Measurements from ENCODE around the gene MAPKAPK2. TPM values are rescaled to one million over a fixed set of nuclear protein-coding genes. Genes with fewer than 3 reads are reported as not detected.

MAPKAPK2 gene
- total RNA-seq, 2 experiments from 2014 or later = 157 to 166 TPM

DNA sequence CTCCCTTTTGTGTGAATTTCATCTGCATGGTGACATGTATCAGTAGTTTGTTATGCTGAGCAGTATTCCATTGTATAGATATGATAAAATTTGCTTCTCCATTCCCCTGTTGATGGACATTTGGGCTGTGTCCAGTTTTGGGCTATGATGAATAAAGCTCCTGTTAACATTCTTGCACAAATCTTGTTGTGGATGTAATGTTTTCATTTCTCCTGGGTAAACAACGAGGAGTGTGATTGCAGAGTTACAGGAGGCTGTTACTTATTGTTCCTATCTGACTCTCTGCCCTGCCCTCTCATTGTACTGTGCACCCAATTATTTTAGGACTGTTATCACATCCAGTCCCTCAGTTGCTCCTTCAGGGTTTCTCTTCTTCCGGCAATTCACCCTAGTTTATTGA is 24.2 kb downstream of the MAPKAPK2 start:
- Mint-ChIP-seq H3K4me3 (no peak overlapping the region), H3K9me3 (no peaks in the 10 kb centered on the region), H3K4me1 (ENCODE audit: low read depth) (peaks cover 85% of the 10 kb centered on the region), H3K27ac (no peak overlapping the region), H3K27me3 (no peaks in the 10 kb centered on the region), H3K36me3 (ENCODE audit: low read depth) (no peaks in the 10 kb centered on the region)
- Histone ChIP-seq H3K36me3 (ENCODE audit: insufficient read depth, low read length) (no peaks in the 10 kb centered on the region), H3K27me3 (ENCODE audit: control insufficient read depth in 1 of 2, insufficient read depth in 2 of 2, low read length in 2 of 2) (no peaks in the 10 kb centered on the region), H3K4me1 (ENCODE audit: insufficient read depth, low read length) (peaks cover 68% of the 10 kb centered on the region), H3K9me3 (ENCODE audit: control insufficient read depth in 1 of 2, insufficient read depth in 1 of 2, low read length in 2 of 2) (no peaks in the 10 kb centered on the region), H3K4me3 (ENCODE audit: low read length) (no peak overlapping the region), H3K27ac (ENCODE audit: low read depth in 1 of 2, low read length in 2 of 2) (no peak overlapping the region)
- DNase-seq (no peak), ATAC-seq (ENCODE audit: poor library complexity) (no peak)
- intact Hi-C loops (cut with DNase I, micrococcal nuclease) = no loop called here
- no peak for TF ChIP-seq CTCF (IDR thresholded peaks at IDR 0.05)
- ChIA-PET CTCF (interaction anchor here (1.1 to 1.2 kb wide), 2 partner anchors 21 to 71 kb away, joined by 3 read pairs; no protein-coding TSS in a partner anchor), POLR2A (no interaction called here)

GRCh38 chr1:206709322-206709721 is 24.6 kb downstream of the MAPKAPK2 start:
- DNase-seq = no peak
- no peaks in the 10 kb centered on the region for H3K27me3 Mint-ChIP-seq
- H3K36me3 Mint-ChIP-seq (ENCODE audit: low read depth) = no peaks in the 10 kb centered on the region
- Histone ChIP-seq H3K4me3 (ENCODE audit: low read length) (no peak overlapping the region), H3K9me3 (ENCODE audit: control insufficient read depth in 1 of 2, insufficient read depth in 1 of 2, low read length in 2 of 2) (no peaks in the 10 kb centered on the region), H3K27ac (ENCODE audit: low read depth in 1 of 2, low read length in 2 of 2) (no peak overlapping the region), H3K27me3 (ENCODE audit: control insufficient read depth in 1 of 2, insufficient read depth in 2 of 2, low read length in 2 of 2) (no peaks in the 10 kb centered on the region), H3K4me1 (ENCODE audit: insufficient read depth, low read length) (peaks cover 68% of the 10 kb centered on the region), H3K36me3 (ENCODE audit: insufficient read depth, low read length) (no peaks in the 10 kb centered on the region)
- POLR2A ChIA-PET = no interaction called here
- intact Hi-C loops (cut with DNase I, micrococcal nuclease) = no loop called here
- no peak for ATAC-seq (ENCODE audit: poor library complexity)
- no peak for TF ChIP-seq CTCF (IDR thresholded peaks at IDR 0.05)
- H3K4me1 Mint-ChIP-seq (ENCODE audit: low read depth) = peaks cover 82% of the 10 kb centered on the region
- no peak overlapping the region for H3K4me3 Mint-ChIP-seq
- H3K9me3 Mint-ChIP-seq = no peaks in the 10 kb centered on the region
- H3K27ac Mint-ChIP-seq = no peak overlapping the region
- CTCF ChIA-PET = interaction anchor here (1.1 to 1.6 kb wide), 3 partner anchors 17 to 71 kb away, joined by 3 to 6 read pairs (median 3); no protein-coding TSS in a partner anchor

- intact Hi-C loops (cut with DNase I, micrococcal nuclease) = no loop called here
- ATAC-seq (ENCODE audit: poor library complexity) (no peak), DNase-seq (no peak)
- Histone ChIP-seq H3K27ac (ENCODE audit: low read depth in 1 of 2, low read length in 2 of 2) (no peak overlapping the region), H3K4me3 (ENCODE audit: low read length) (no peak overlapping the region), H3K4me1 (ENCODE audit: insufficient read depth, low read length) (peaks cover 68% of the 10 kb centered on the region), H3K27me3 (ENCODE audit: control insufficient read depth in 1 of 2, insufficient read depth in 2 of 2, low read length in 2 of 2) (no peaks in the 10 kb centered on the region), H3K36me3 (ENCODE audit: insufficient read depth, low read length) (no peaks in the 10 kb centered on the region), H3K9me3 (ENCODE audit: control insufficient read depth in 1 of 2, insufficient read depth in 1 of 2, low read length in 2 of 2) (no peaks in the 10 kb centered on the region)
- POLR2A ChIA-PET = no interaction called here
- Mint-ChIP-seq H3K4me1 (ENCODE audit: low read depth) (peaks cover 82% of the 10 kb centered on the region), H3K27ac (peak overlapping the region; percentile 18), H3K4me3 (no peak overlapping the region), H3K9me3 (no peaks in the 10 kb centered on the region), H3K36me3 (ENCODE audit: low read depth) (no peaks in the 10 kb centered on the region), H3K27me3 (no peaks in the 10 kb centered on the region)
- CTCF ChIA-PET = interaction anchor here (1.1 to 1.6 kb wide), 3 partner anchors 17 to 72 kb away, joined by 3 to 6 read pairs (median 3); no protein-coding TSS in a partner anchor
- no peak for TF ChIP-seq CTCF (IDR thresholded peaks at IDR 0.05)
Measured at GRCh38 chr1:206709772-206710459, 25.2 kb downstream of the MAPKAPK2 start.

Measured in CD4-positive, alpha-beta T cell (primary cell).